ENCODE measurements around the gene JDP2. TPM values are rescaled to one million over a fixed set of nuclear protein-coding genes. Genes with fewer than 3 reads are reported as not detected.

The JDP2 gene
- total RNA-seq, 1 donor from 2014 or later: 13.1 TPM

GRCh38 chr14:75446447-75446846, 18.6 kb downstream of the JDP2 start:
- TF ChIP-seq CTCF (IDR thresholded peaks at IDR 0.05; ENCODE audit: unreplicated experiment): no peak
- H3K9me3 Mint-ChIP-seq (ENCODE audit: low read depth): no peaks in the 10 kb centered on the region
- H3K4me3 Mint-ChIP-seq (ENCODE audit: low read depth): no peak overlapping the region
- H3K4me1 Mint-ChIP-seq (ENCODE audit: low read depth): peaks cover 31% of the 10 kb centered on the region
- DNase-seq (ENCODE audit: low spot score, unreplicated experiment): no peak
- H3K36me3 Mint-ChIP-seq (ENCODE audit: insufficient read depth): peaks cover 9% of the 10 kb centered on the region
- no peak overlapping the region for H3K27ac Mint-ChIP-seq
- no peaks in the 10 kb centered on the region for H3K27me3 Mint-ChIP-seq

GRCh38 chr14:75448209-75448608, 20.4 kb downstream of the JDP2 start:
- Mint-ChIP-seq H3K9me3 (ENCODE audit: low read depth) (no peaks in the 10 kb centered on the region), H3K27me3 (no peaks in the 10 kb centered on the region), H3K4me1 (ENCODE audit: low read depth) (peaks cover 35% of the 10 kb centered on the region), H3K4me3 (ENCODE audit: low read depth) (no peak overlapping the region), H3K27ac (no peak overlapping the region), H3K36me3 (ENCODE audit: insufficient read depth) (peaks cover 3% of the 10 kb centered on the region)
- no peak for TF ChIP-seq CTCF (IDR thresholded peaks at IDR 0.05; ENCODE audit: unreplicated experiment)
- DNase-seq (ENCODE audit: low spot score, unreplicated experiment): no peak

GRCh38 chr14:75449036-75449435, 21.2 kb downstream of the JDP2 start:
- H3K27ac Mint-ChIP-seq: peak overlapping the region; percentile 23
- H3K36me3 Mint-ChIP-seq (ENCODE audit: insufficient read depth): peaks cover 1% of the 10 kb centered on the region
- no peaks in the 10 kb centered on the region for H3K9me3 Mint-ChIP-seq (ENCODE audit: low read depth)
- H3K27me3 Mint-ChIP-seq: no peaks in the 10 kb centered on the region
- TF ChIP-seq CTCF (IDR thresholded peaks at IDR 0.05; ENCODE audit: unreplicated experiment): no peak
- peaks cover 42% of the 10 kb centered on the region for H3K4me1 Mint-ChIP-seq (ENCODE audit: low read depth)
- H3K4me3 Mint-ChIP-seq (ENCODE audit: low read depth): no peak overlapping the region
- no peak for DNase-seq (ENCODE audit: low spot score, unreplicated experiment)

- Mint-ChIP-seq H3K4me3 (ENCODE audit: low read depth) (no peak overlapping the region), H3K9me3 (ENCODE audit: low read depth) (no peaks in the 10 kb centered on the region), H3K27me3 (no peaks in the 10 kb centered on the region), H3K36me3 (ENCODE audit: insufficient read depth) (peaks cover 1% of the 10 kb centered on the region), H3K27ac (peak overlapping the region; percentile 34), H3K4me1 (ENCODE audit: low read depth) (peaks cover 42% of the 10 kb centered on the region)
- DNase-seq (ENCODE audit: low spot score, unreplicated experiment): no peak
- no peak for TF ChIP-seq CTCF (IDR thresholded peaks at IDR 0.05; ENCODE audit: unreplicated experiment)
Measured at GRCh38 chr14:75449696-75450095, 21.9 kb downstream of the JDP2 start.

- Mint-ChIP-seq H3K36me3 (ENCODE audit: insufficient read depth) (no peaks in the 10 kb centered on the region), H3K4me3 (ENCODE audit: low read depth) (no peak overlapping the region), H3K4me1 (ENCODE audit: low read depth) (peaks cover 42% of the 10 kb centered on the region), H3K27ac (peak overlapping the region; percentile 62), H3K9me3 (ENCODE audit: low read depth) (no peaks in the 10 kb centered on the region), H3K27me3 (no peaks in the 10 kb centered on the region)
- DNase-seq (ENCODE audit: low spot score, unreplicated experiment): no peak
- no peak for TF ChIP-seq CTCF (IDR thresholded peaks at IDR 0.05; ENCODE audit: unreplicated experiment)
Measured at GRCh38 chr14:75450381-75451276, 22.8 kb downstream of the JDP2 start.

Data from progenitor cell of endocrine pancreas (in vitro differentiated cells).